ENCODE results near the gene MAPT.
"Not testable (repeated sequence)": the region's sequence is repeated elsewhere in the genome, so short reads cannot be mapped to it uniquely, and the experiment has no call there.

Gene MAPT

GRCh38 chr17:45904866-45905265 lies 10.5 kb downstream of the MAPT start:
- TF ChIP-seq TAF1 (IDR thresholded peaks at IDR 0.05; ENCODE audit: borderline replicate concordance, low read depth, low read length): no peak
- TF ChIP-seq POLR2A (IDR thresholded peaks at IDR 0.05; ENCODE audit: low read depth, low read length): no peak
- no peak for TF ChIP-seq POLR2AphosphoS5 (IDR thresholded peaks at IDR 0.05; ENCODE audit: low read depth, low read length)
- no peak for DNase-seq (ENCODE audit: insufficient read length)
- FAIRE-seq: no peak

GRCh38 chr17:45905814-45906213 lies 11.5 kb downstream of the MAPT start:
- no peak for TF ChIP-seq POLR2AphosphoS5 (IDR thresholded peaks at IDR 0.05; ENCODE audit: low read depth, low read length)
- no peak for TF ChIP-seq TAF1 (IDR thresholded peaks at IDR 0.05; ENCODE audit: borderline replicate concordance, low read depth, low read length)
- no peak for TF ChIP-seq POLR2A (IDR thresholded peaks at IDR 0.05; ENCODE audit: low read depth, low read length)
- FAIRE-seq (no peak), DNase-seq (ENCODE audit: insufficient read length) (no peak)

GRCh38 chr17:45906237-45906636 lies 11.9 kb downstream of the MAPT start:
- TF ChIP-seq TAF1 (IDR thresholded peaks at IDR 0.05; ENCODE audit: borderline replicate concordance, low read depth, low read length) (no peak), POLR2A (IDR thresholded peaks at IDR 0.05; ENCODE audit: low read depth, low read length) (no peak), POLR2AphosphoS5 (IDR thresholded peaks at IDR 0.05; ENCODE audit: low read depth, low read length) (no peak)
- FAIRE-seq: no peak
- no peak for DNase-seq (ENCODE audit: insufficient read length)

- TF ChIP-seq POLR2AphosphoS5 (IDR thresholded peaks at IDR 0.05; ENCODE audit: low read depth, low read length): no peak
- no peak for TF ChIP-seq TAF1 (IDR thresholded peaks at IDR 0.05; ENCODE audit: borderline replicate concordance, low read depth, low read length)
- no peak for TF ChIP-seq POLR2A (IDR thresholded peaks at IDR 0.05; ENCODE audit: low read depth, low read length)
- FAIRE-seq: no peak
- DNase-seq (ENCODE audit: insufficient read length): no peak
Observed at GRCh38 chr17:45906927-45907622, 12.7 kb downstream of the MAPT start.

GRCh38 chr17:45907750-45908395 lies 13.5 kb downstream of the MAPT start:
- no peak for FAIRE-seq
- TF ChIP-seq POLR2AphosphoS5 (IDR thresholded peaks at IDR 0.05; ENCODE audit: low read depth, low read length) (no peak), TAF1 (IDR thresholded peaks at IDR 0.05; ENCODE audit: borderline replicate concordance, low read depth, low read length) (no peak), POLR2A (IDR thresholded peaks at IDR 0.05; ENCODE audit: low read depth, low read length) (no peak)
- DNase-seq (ENCODE audit: insufficient read length): no peak

- TF ChIP-seq TAF1 (IDR thresholded peaks at IDR 0.05; ENCODE audit: borderline replicate concordance, low read depth, low read length): no peak
- TF ChIP-seq POLR2AphosphoS5 (IDR thresholded peaks at IDR 0.05; ENCODE audit: low read depth, low read length): no peak
- no peak for TF ChIP-seq POLR2A (IDR thresholded peaks at IDR 0.05; ENCODE audit: low read depth, low read length)
- FAIRE-seq: no peak
- DNase-seq (ENCODE audit: insufficient read length): no peak
Observed at GRCh38 chr17:45908460-45908859, 14.1 kb downstream of the MAPT start.

- TF ChIP-seq POLR2A (IDR thresholded peaks at IDR 0.05; ENCODE audit: low read depth, low read length): no peak
- TF ChIP-seq TAF1 (IDR thresholded peaks at IDR 0.05; ENCODE audit: borderline replicate concordance, low read depth, low read length): no peak
- no peak for TF ChIP-seq POLR2AphosphoS5 (IDR thresholded peaks at IDR 0.05; ENCODE audit: low read depth, low read length)
- DNase-seq (ENCODE audit: insufficient read length): no peak
- no peak for FAIRE-seq
Observed at GRCh38 chr17:45908935-45909334, 14.6 kb downstream of the MAPT start.

- FAIRE-seq: no peak
- TF ChIP-seq POLR2AphosphoS5 (IDR thresholded peaks at IDR 0.05; ENCODE audit: low read depth, low read length) (no peak), TAF1 (IDR thresholded peaks at IDR 0.05; ENCODE audit: borderline replicate concordance, low read depth, low read length) (no peak), POLR2A (IDR thresholded peaks at IDR 0.05; ENCODE audit: low read depth, low read length) (no peak)
- DNase-seq (ENCODE audit: insufficient read length): no peak
Observed at GRCh38 chr17:45910667-45911066, 16.3 kb downstream of the MAPT start.

GRCh38 chr17:45912319-45912718 lies 18.0 kb downstream of the MAPT start:
- TF ChIP-seq POLR2AphosphoS5 (IDR thresholded peaks at IDR 0.05; ENCODE audit: low read depth, low read length): no peak
- TF ChIP-seq POLR2A (IDR thresholded peaks at IDR 0.05; ENCODE audit: low read depth, low read length): no peak
- no peak for TF ChIP-seq TAF1 (IDR thresholded peaks at IDR 0.05; ENCODE audit: borderline replicate concordance, low read depth, low read length)
- DNase-seq (ENCODE audit: insufficient read length) (no peak), FAIRE-seq (no peak)

GRCh38 chr17:45913030-45913429 lies 18.7 kb downstream of the MAPT start:
- FAIRE-seq; DNase-seq (ENCODE audit: insufficient read length): not testable (repeated sequence)

GRCh38 chr17:45914047-45914717 lies 19.8 kb downstream of the MAPT start:
- DNase-seq (ENCODE audit: insufficient read length): no peak
- no peak for FAIRE-seq
- TF ChIP-seq POLR2AphosphoS5 (IDR thresholded peaks at IDR 0.05; ENCODE audit: low read depth, low read length) (no peak), TAF1 (IDR thresholded peaks at IDR 0.05; ENCODE audit: borderline replicate concordance, low read depth, low read length) (no peak), POLR2A (IDR thresholded peaks at IDR 0.05; ENCODE audit: low read depth, low read length) (no peak)

- FAIRE-seq: no peak
Observed at GRCh38 chr17:45915263-45915662, 20.9 kb downstream of the MAPT start.

More at GRCh38 chr17:45915263-45915662, 20.9 kb downstream of the MAPT start:
- no peak for DNase-seq (ENCODE audit: insufficient read length)
- TF ChIP-seq POLR2AphosphoS5 (IDR thresholded peaks at IDR 0.05; ENCODE audit: low read depth, low read length) (no peak), POLR2A (IDR thresholded peaks at IDR 0.05; ENCODE audit: low read depth, low read length) (no peak), TAF1 (IDR thresholded peaks at IDR 0.05; ENCODE audit: borderline replicate concordance, low read depth, low read length) (no peak)
